CD4-positive, alpha-beta T cell treated with Interleukin-1 beta for 1 hour (primary cell): ENCODE results near the gene OR6C75.
"Not testable (repeated sequence)": the region's sequence is repeated elsewhere in the genome, so short reads cannot be mapped to it uniquely, and the experiment has no call there.

Experiments
- DNase-seq, 2 donors: peaks; one replicate each; pipeline ENCODE4 v3.0.0-alpha.2; 2020 to 2022

OR6C75 gene

DNA sequence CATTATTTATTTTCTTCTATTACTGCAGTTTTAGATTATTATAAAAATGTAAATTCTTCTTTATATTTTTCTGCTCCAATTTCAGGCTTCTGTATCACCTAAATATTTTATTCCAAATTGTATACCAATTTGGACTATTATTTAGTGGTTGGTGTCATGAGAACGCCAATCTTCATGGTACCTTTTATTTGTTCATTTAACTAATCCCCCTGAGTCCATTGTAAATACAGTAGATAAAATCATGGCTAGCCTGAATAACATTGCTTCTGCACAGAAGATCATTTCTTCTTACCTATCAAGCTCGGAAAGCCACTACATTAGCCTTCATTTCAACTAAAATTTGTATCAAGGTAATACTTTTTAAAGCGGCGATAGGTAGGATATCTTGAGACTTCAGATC, at the start of gene OR6C75:
TSS of gene OR6C75 (plus strand) at position 301 of the 400 bp plus-strand sequence. CDS start 2,136 bp downstream, outside the sequence.
- no peak for DNase-seq

DNA sequence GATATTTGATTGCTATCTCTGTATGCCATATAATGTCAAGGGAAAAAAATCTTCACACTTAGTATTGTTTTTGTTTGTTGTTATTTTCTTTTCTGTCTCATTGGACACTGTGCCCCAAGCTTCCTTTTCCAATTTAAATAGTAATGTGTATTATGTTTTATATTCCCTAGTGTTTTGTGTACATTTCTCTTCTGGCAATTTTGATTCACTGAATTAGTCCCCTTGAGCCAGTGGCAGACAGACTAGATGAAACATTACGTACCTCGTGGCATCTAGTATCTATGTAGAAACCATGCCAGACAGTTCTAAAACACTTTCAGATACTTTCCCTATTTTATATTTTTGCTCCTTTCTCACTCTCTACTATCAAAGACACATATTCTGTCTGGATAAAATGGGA, 48.7 kb upstream of the OR6C75 start, which contains the start of gene OR6C1:
TSS of gene OR6C1 (plus strand) at position 301 of the 400 bp plus-strand sequence. CDS start 6,257 bp downstream, outside the sequence.
- no peak for DNase-seq

DNA sequence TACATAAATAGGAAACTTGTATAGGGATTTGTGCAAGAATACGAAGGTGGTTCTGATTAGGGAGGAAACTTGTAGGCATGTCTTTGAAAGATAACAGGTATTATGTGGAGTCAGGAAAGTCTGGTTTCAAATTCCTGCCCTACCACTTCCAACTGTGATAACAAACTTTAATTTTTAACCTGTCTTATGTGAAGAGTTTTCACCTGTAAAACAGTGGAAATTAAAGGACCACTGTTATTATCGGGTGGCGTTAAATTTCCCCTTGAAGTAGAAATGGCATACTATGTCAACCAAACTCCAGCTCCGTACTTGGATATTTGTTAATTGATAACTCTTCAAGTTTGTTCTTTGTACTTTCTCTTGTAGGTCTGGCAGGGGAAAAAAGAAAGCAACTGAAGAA, 42.6 kb upstream of the OR6C75 start:
- DNase-seq: no peak

DNA sequence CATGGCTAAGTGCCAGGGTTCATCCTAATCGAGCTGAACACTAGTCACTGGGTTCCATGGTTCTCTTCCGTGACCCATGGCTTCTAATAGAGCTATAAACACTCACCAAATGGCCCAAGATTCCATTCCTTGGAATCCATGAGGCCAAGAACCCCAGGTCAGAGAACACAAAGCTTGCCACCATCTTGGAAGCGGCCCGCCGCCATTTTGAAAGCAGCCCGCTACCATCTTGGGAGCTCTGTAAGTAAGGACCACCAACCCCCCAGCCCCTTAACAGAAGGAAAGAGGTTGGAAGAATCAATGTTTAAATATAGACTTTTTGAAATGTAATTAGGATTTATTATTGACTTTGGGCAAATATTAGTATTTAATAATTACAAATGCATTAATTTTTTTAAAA, 37.0 kb upstream of the OR6C75 start:
- DNase-seq: not testable (repeated sequence)

DNA sequence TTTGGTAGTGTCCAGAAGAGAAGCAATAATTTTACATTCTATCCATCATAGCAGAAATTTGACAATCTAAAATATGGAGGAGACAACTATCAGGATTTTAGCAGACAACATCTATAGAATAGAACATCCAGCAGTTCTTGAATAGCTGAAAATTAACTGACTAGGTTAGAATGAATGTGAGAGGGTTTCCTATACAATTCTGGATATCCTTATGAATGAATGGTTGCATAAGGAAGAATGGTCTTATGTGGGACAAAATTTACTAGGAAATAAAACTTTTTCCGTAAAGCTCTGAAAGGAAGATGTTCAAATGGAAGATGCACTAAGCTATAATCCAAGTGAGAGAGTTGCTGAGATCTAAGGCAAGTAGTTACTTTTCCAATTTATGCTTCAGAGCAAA, 32.3 kb upstream of the OR6C75 start, which contains the start of gene OR6C3:
TSS of gene OR6C3 (plus strand) at position 301 of the 400 bp plus-strand sequence. CDS start 955 bp downstream, outside the sequence.
- no peak for DNase-seq

DNA sequence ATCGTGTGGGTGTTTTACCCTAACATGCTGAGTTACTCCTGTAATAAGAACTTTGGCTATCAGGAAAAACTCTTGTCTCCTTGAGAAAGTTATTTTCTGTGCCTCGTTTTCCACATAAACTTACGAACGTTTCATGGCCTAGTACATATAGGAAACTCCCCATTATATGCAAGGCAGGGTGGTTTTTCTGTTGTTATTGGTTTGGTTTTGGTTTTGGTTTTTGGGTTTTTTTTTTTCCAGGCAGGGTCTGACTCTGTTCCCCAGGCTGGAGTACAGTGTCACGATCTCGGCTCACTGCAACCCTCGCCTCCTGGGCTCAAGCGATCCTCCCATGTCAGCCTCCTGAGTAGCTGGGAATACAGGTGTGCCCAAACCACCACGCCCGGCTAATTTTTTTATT, 26.8 kb upstream of the OR6C75 start:
- no peak for DNase-seq

DNA sequence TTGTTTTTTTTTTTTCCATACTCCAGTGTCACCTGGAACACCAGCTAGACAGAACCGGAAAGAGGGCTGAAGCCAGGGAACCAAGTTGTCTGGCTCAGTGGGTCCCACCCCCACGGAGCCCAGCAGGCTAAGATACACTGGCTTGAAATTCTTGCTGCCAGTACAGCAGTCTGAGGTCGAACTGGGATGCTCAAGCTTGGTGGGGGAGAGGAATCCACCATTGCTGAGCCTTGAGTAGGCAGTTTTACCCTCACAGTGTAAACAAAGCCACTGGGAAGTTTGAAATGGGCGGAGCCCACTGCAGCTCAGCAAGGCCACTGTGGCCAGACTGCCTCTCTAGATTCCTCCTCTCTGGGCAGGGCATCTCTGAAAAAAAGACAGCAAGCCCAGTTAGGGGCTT, 7.4 kb upstream of the OR6C75 start:
- not testable (repeated sequence) for DNase-seq

DNA sequence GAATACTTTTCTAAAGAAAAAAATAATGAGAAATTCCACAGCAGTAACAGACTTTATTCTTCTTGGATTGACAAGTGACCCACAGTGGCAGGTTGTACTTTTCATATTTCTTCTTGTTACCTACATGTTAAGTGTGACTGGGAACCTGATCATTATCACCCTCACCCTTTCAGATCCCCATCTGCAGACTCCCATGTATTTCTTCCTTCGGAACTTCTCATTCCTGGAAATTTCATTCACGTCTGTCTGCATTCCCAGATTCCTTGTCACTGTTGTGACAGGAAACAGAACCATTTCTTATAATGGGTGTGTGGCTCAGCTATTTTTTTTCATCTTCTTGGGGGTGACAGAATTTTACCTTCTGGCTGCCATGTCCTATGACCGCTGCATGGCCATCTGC, 2.3 kb downstream of the OR6C75 start:
- DNase-seq: no peak

DNA sequence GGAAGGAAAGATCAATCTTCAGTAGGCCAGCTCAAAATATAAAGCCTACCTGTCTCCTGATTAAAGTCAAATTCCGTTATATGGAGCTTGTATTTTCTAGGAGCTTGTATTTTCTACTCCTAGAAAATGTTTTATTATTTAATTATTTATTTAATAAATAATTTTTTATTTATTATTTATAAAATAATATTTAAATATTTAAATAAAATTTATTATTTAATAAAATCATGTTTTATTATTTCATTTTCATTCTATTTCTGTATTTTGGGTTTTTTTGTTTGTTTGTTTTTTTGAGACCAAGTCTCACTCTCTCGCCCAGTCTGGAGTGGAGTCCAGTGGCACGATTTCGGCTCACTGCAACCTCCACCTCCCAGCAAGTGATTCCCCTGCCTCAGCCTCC, 9.7 kb downstream of the OR6C75 start:
- DNase-seq: no peak

DNA sequence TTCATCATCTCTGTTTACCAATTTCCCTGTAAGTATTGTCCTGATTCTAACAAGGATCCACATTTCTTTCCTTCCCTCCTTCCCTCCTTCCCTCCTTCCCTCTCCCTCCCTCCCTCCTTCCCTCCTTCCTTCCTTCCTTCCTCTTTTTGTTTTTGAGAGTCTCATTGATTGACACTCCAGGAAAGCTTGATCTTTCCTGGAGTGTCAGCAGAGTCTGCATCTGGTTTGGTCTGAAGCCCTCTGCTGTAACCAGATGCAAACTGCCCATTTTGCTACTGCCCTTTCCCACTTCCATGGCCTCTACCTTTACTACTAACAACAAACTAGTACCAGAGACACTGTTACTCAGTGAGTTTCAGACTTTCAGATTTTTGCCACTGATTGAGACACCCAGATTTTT, 23.1 kb downstream of the OR6C75 start:
- no peak for DNase-seq

DNA sequence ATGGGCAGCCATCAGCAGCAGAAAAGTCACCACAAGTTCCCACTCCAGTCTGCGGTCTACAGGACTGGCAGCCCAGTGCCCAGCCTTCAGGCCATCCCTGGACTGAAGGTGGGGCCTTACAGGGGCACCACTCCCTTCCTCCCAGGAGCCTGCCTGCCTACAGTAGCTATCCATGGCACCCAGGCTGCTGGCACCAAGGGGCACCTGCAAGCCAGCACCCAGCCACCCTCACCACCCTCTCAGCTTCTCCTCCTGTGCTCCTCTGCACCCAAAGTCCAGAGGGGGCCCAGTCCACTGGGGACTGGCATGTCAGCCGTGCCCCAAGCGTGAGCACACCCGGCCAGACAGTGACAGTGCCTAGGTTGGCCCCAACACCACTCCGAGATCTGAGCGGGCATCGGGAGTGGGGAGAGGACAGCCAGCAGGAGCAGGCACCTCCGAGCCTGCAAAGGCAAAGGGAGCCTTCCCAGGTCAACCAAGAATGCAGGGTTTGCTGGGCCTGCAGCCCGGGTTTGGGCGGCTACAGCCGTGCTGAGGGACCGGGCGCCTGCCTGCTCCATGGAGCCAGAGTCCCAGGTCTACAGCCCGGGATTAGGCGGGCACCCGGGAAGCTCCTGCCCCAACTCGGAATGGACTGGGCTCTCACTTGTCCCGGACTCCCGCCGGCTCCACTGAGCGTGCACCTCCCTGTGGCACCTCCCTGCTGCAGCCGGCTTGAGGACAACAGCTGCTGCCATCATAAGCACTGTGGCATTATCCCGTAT, 29.4 kb downstream of the OR6C75 start:
- DNase-seq: no peak

DNA sequence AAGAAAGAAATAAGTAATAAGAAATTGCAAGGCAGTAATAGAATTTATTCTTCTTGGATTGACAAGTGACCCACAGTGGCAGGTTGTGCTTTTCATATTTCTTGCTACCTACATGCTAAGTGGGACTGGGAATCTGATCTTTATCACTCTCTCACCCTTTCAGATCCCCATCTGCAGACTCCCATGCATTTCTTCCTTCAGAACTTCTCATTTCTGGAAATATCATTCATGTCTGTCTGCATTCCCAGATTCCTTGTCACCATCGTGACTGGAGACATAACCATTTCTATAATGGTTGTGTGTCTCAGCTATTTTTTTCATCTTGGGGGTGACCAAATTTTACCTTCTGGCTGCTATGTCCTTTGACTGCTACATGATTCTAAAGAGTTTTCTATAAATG, 33.6 kb downstream of the OR6C75 start:
- no peak for DNase-seq

DNA sequence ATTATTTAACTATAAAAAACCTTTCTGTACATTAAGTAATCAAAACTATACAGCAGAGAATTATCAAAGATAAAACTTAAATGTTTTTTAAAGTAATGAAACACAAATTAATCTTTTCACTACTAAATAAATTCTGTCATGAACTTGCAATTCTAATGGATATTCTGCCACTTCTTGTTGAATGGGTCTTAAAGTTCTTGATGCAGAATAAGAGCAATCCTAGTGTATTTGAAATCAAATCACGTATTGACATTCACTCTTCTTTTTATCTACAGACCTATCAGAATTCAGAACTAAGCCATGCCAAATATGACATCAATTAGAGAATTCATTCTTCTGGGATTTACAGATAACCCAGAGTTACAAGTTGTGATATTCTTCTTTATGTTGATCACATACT, 37.5 kb downstream of the OR6C75 start, which contains the start of gene OR6C65:
TSS of gene OR6C65 (plus strand) at position 301 of the 400 bp plus-strand sequence. CDS start at position 301, 0 bp downstream.
- DNase-seq: no peak

DNA sequence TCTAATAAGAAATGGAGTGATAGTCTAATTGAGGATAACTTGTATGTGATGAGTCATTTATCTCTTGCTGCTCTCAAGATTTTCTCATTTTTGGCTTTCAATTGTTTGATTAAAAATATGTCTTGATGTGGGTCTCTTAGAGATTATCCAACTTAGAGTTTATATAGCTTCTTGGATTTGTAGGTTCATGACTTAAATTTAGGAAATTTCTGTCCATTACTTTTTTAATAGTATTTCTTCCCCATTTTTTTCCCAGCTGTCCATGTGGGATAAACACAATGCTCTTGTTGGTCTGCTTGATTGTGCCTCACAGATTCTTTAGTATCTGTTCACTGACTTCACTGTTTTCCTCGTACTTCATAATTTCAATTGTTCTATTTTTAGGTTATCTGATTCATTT, 45.1 kb downstream of the OR6C75 start:
- no peak for DNase-seq

DNA sequence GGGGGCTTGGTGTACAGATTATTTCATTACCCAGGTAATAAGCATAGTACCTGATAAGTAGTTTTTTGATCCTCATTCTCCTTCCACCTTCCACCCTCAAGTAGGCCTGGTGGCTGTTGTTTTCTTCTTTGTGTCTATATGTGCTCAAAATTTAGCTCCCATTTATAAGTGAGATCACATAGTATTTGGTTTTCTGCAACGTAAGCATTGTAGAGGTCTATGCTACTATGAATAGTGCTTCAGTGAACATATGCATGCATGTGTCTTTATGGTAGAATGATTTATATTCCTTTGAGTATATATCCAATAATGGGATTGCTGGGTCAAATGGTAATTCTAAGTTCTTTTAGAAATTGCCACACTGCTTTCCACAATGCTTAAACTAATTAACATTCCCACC, 46.4 kb downstream of the OR6C75 start:
- DNase-seq: not testable (repeated sequence)

DNA sequence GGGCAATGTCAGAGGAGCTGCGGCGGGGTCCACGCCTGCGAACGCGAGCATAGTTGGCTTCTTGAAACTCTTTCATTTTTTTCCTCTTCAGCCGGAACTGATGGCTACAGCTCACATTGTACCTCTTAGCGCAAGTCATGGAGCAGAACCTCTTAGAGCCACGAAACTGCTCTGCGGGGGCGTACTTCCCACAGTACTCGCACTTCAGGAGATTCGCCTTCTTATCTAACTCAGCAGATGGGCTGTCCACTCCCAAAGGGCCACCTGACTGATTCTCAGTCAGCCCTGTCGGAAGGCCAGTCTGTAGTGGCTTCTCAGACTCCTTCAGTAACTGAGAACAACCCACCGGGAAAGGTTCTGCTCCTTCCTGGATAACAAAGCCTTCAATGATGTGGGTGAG, 49.4 kb downstream of the OR6C75 start:
- not testable (repeated sequence) for DNase-seq

DNA sequence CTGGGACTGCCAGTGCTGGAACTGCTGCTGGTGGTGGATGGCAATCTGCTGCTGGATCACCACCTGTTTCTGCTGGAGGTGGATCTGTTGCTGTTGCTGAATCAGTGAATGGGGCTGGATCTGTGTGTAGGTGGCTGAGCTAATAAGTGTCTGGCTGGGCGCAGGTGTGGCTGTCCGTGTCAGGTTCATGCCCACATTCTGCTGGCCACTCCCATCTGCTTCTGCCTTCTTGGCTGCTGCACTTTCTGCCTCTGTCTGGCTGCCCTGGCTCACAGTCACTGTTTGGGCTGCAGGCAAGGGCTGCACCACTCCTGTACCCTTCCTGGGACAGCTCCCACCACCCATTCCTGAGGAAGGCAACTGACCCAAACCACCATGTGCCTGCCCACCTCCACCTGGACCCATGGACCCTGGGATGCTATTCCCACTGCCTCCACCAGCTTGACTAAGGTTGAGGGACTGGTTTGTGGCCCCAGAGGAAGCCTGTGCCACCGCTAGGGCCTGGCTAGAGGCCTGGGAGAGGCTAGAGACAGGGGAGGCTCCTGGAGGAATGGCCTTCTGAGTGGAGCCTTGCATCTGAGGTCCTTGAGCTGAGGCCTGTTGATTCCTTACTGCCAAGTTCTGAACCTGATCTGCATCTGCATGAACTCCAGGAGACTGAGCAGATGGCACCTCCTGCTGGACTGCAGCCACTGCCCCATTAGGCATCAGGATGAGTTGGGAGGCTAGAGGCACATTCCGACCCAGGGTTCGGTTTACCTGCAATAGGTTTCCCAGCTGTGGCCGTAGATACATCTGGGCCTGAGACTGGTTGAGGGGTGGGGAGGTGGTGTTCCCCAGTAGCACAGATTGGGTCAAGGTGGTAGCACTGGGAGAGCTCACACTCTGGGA, 51.0 kb downstream of the OR6C75 start:
- not testable (repeated sequence) for DNase-seq

DNA sequence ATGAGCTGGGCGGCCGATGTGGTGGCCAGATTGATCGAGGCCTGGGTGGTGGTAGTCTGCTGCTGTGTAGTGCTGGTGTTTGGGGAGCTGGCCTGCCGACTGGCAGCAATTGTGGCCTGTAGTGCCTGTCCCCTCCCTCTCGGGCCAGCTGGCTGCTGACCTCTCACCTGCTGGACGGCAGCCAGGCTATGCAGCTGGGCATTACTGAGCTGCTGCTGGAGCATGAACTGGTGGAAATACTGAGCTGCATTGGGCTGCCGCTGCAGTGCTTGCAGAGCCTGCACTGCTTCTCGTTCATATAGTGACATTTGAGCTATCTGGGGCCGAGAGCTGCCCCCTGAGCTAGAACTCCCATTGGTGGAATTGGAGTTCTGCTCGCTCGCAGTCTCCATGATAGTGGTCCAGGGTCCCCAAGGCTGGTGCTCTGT, 51.6 kb downstream of the OR6C75 start:
- DNase-seq: not testable (repeated sequence)

DNA sequence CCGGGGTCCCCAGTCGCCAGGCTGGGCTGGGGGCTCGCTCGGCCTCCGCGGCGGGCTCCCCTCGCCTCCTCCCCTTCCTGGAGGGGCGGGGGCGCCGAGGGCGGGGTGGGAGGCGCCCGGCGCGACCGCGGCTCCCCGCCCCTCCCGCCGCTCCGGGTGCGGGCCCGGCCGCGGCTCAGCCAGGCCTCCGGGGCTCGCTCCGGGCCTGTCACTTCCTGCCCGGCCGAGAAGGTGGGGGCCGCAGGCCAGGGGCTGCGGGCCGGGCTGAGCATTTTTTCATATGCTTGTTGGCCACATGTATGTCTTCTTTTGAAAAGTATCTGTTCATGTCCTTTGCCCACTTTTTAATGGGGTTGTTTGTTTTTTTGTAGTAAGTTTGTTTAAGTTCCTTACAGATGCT, 52.1 kb downstream of the OR6C75 start:
- DNase-seq: not testable (repeated sequence)

DNA sequence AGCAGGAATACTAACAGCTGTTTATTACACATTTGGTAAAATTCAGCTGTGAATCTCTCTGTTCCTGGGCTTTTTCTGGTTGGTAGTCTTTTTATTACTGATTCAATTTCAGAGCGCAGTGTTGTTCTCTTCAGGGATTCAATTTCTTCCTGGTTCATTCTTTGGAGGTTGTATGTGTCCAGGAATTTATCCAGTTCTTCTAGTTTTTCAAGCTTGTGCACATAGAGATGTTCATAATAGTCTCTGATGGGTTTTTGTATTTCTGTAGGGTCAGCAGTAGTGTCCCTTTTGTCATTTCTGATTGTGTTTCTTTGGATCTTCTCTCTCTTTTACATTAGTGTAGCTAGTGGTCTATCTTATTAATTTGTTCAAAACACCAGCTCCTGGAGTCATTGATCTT, 54.2 kb downstream of the OR6C75 start:
- DNase-seq: no peak
